Liver (tissue), 9 donors: ENCODE data around the gene TAF9B. TPM values are rescaled to one million over a fixed set of nuclear protein-coding genes. Genes with fewer than 3 reads are reported as not detected.
A peak's percentile ranks its signal among the peaks of the same experiment; 100 is the strongest.

Experiments used
- DNase-seq: peaks from one replicate; pipeline ENCODE4 v3.0.0-alpha.2; 2017; ENCODE audit warnings: low spot score
- H3K27ac ChIP-seq, 2 donors: one replicate each; pipeline ENCODE4 v1.7.0; 2013; ENCODE audit warnings: inconsistent platforms in 2 of 2, low read length in 2 of 2, control low read depth in 1 of 2, low read depth in 1 of 2, mild to moderate bottlenecking in 1 of 2
- H3K27me3 ChIP-seq, 4 donors: one replicate each; pipeline versions ENCODE4 v1.6.1 to v1.7.0; 2013; ENCODE audit warnings: low read length in 3 of 4, inconsistent platforms in 1 of 4, mild to moderate bottlenecking in 1 of 4, moderate library complexity in 1 of 4; ENCODE audit not compliant: control insufficient read depth in 4 of 4, insufficient read depth in 4 of 4
- H3K36me3 ChIP-seq, 4 donors: one replicate each; pipeline versions ENCODE4 v1.6.1 to v1.7.0; 2013; ENCODE audit warnings: low read length in 3 of 4, mild to moderate bottlenecking in 3 of 4, low read depth in 1 of 4, moderate library complexity in 1 of 4; ENCODE audit not compliant: control insufficient read depth in 4 of 4, insufficient read depth in 3 of 4
- H3K4me1 ChIP-seq, 4 donors: one replicate each; pipeline versions ENCODE4 v1.6.1 to v1.7.0; 2013; ENCODE audit warnings: low read length in 3 of 4, mild to moderate bottlenecking in 3 of 4, moderate library complexity in 1 of 4; ENCODE audit not compliant: control insufficient read depth in 4 of 4, insufficient read depth in 4 of 4
- H3K4me3 ChIP-seq, 3 donors: one replicate each; pipeline versions ENCODE4 v1.6.1 to v1.7.0; 2013; ENCODE audit warnings: low read length in 3 of 3, control low read depth in 1 of 3, low read depth in 1 of 3, mild to moderate bottlenecking in 1 of 3
- H3K9ac ChIP-seq, 2 donors: one replicate each; pipeline ENCODE4 v1.7.0; 2013; ENCODE audit warnings: low read length in 2 of 2, mild to moderate bottlenecking in 2 of 2, moderate library complexity in 2 of 2, control low read depth in 1 of 2, low read depth in 1 of 2
- H3K9me3 ChIP-seq, 4 donors: one replicate each; pipeline versions ENCODE4 v1.6.1 to v1.7.0; 2013; ENCODE audit warnings: low read length in 3 of 4; ENCODE audit not compliant: control insufficient read depth in 4 of 4
- CTCF ChIP-seq: fragments of 150-350 bp; IDR thresholded peaks from 2 replicates; pipeline ENCODE4 v1.5.1; 2017; ENCODE audit warnings: improper control_type of control experiment, low read depth, low read length; ENCODE audit not compliant: missing input control
- EGR1 ChIP-seq, 2 donors: IDR thresholded peaks; 2 replicates each; pipeline ENCODE4 v1.6.1; 2016 to 2018; ENCODE audit warnings: antibody characterized with exemption in 2 of 2, low read depth in 2 of 2
- FOXA1 ChIP-seq: IDR thresholded peaks from 2 replicates; pipeline ENCODE4 v1.6.1; 2016; ENCODE audit warnings: antibody characterized with exemption
- FOXA2 ChIP-seq: IDR thresholded peaks from 2 replicates; pipeline ENCODE4 v1.6.1; 2016; ENCODE audit warnings: antibody characterized with exemption
- GABPA ChIP-seq, 2 donors: IDR thresholded peaks in 1 of 2; conservative IDR thresholded peaks in 1 of 2; 2 replicates each; pipeline ENCODE4 v1.6.1; 2016; ENCODE audit warnings: antibody characterized with exemption in 2 of 2, mild to moderate bottlenecking in 1 of 2, moderate library complexity in 1 of 2
- HNF4A ChIP-seq, 2 donors: conservative IDR thresholded peaks; 2 replicates each; pipeline ENCODE4 v1.6.1; 2016; ENCODE audit warnings: antibody characterized with exemption in 2 of 2, mild to moderate bottlenecking in 2 of 2
- HNF4G ChIP-seq: IDR thresholded peaks from 2 replicates; pipeline ENCODE4 v1.6.1; 2016; ENCODE audit warnings: antibody characterized with exemption
- JUND ChIP-seq, 2 donors: IDR thresholded peaks; 2 replicates each; pipeline ENCODE4 v1.6.1; 2016; ENCODE audit warnings: antibody characterized with exemption in 2 of 2
- NR2F2 ChIP-seq: IDR thresholded peaks from 2 replicates; pipeline ENCODE4 v1.6.1; 2016; ENCODE audit warnings: antibody characterized with exemption
- RAD21 ChIP-seq, 2 donors: IDR thresholded peaks; 2 replicates each; pipeline ENCODE4 v1.6.1; 2016; ENCODE audit warnings: antibody characterized with exemption in 2 of 2, mild to moderate bottlenecking in 2 of 2
- REST ChIP-seq: IDR thresholded peaks from 2 replicates; pipeline ENCODE4 v1.6.1; 2016; ENCODE audit warnings: antibody characterized with exemption, mild to moderate bottlenecking
- RXRA ChIP-seq, 2 donors: IDR thresholded peaks; 2 replicates each; pipeline ENCODE4 v1.6.1; 2017 to 2018; ENCODE audit warnings: antibody characterized with exemption in 2 of 2, mild to moderate bottlenecking in 1 of 2
- SP1 ChIP-seq: IDR thresholded peaks from 2 replicates; pipeline ENCODE4 v1.6.1; 2018; ENCODE audit warnings: antibody characterized with exemption, mild to moderate bottlenecking
- YY1 ChIP-seq: IDR thresholded peaks from 2 replicates; pipeline ENCODE4 v1.6.1; 2016; ENCODE audit warnings: antibody characterized with exemption, mild to moderate bottlenecking
- ZBTB33 ChIP-seq: IDR thresholded peaks from 2 replicates; pipeline ENCODE4 v1.6.1; 2016; ENCODE audit warnings: antibody characterized with exemption
- WGBS: extraction: QIAGEN DNeasy Blood & Tissue Kit; methylation state at CpG from one replicate; pipeline ENCODE4 v1.1.7; 2013; 5-methylcytosine and 5-hydroxymethylcytosine counted together
- polyA plus RNA-seq, 2 donors: library from polyadenylated mRNA; stranded (reverse) in 1 of 2; unstranded in 1 of 2; fragments of 200-250 nt in 1 of 2; fragments of >200 nt in 1 of 2; fragmentation: Nextera tagmentation in 1 of 2; extraction: Ambion mirVana in 1 of 2; gene quantifications; one replicate each; pipeline versions ENCODE4 v1.2.1 to v1.2.3, GENCODE V29; 2013 to 2015
- total RNA-seq, 2 donors: library from RNA; depleted of rRNA; stranded (reverse); fragments of >200 nt; gene quantifications; one replicate each; pipeline ENCODE4 v1.2.3, GENCODE V29; 2014
- TF ChIP-seq, protein P1 (sequence below): IDR thresholded peaks from 2 replicates; pipeline ENCODE4 v1.6.1; 2016; ENCODE audit warnings: antibody characterized with exemption
- donor health status: healthy.
- donor health status: healthy.
- donor health status: healthy.
- donor health status: healthy.
- donor health status: healthy.

Gene TAF9B
- total and polyA plus RNA-seq, 4 donors: 4.9 to 9.0 (median 7.6) TPM

DNA sequence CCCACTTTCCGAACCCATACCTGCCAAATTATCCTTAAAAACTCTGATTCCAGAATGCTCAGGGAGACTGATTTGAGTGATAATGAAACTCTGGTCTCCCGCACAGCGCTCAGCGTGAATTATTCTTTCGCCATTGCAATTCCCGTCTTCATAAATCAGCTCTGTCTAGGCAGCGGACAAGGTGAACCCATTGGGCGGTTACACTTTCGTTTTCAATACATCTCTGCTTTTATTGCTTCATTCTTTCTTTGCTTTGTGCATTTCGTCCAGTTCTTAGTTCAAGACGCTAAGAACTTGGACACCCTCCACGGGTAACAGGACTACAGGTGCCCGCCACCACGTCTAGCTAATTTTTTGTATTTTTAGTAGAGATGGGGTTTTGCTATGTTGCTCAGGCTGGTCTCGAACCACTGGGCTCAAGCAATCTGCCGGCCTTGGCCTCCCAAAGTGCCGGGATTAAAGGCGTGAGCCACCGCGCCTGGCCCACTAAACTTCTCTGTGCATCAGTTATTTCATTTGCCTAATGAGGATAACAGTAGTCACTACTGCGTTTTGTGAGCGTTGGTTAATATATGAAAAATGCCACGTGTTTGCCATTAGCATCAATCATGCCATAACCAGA, 36.3 kb downstream of the TAF9B start:
- TF ChIP-seq SP1: no peak
- no peak for TF ChIP-seq YY1
- TF ChIP-seq, protein P1, sequence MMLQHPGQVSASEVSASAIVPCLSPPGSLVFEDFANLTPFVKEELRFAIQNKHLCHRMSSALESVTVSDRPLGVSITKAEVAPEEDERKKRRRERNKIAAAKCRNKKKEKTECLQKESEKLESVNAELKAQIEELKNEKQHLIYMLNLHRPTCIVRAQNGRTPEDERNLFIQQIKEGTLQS: no peak
- TF ChIP-seq RAD21 (IDR thresholded peaks at IDR 0.05): no peak
- TF ChIP-seq REST: no peak
- no peak for TF ChIP-seq CTCF
- no peak for TF ChIP-seq GABPA (IDR thresholded peaks at IDR 0.05 in 1 of 2, conservative IDR thresholded peaks at IDR 0.05 in 1 of 2)
- TF ChIP-seq HNF4G: no peak
- no peak for TF ChIP-seq JUND (IDR thresholded peaks at IDR 0.05)
- TF ChIP-seq FOXA2: no peak
- TF ChIP-seq NR2F2: no peak
- no peak for TF ChIP-seq FOXA1
- Histone ChIP-seq H3K27me3 (no peaks in the 10 kb centered on the region), H3K9me3 (peaks cover 0 to 4% (median 0%) of the 10 kb centered on the region in 4 donors), H3K27ac (peak overlapping the region; percentile 91 to 100), H3K4me1 (peaks cover 7 to 16% (median 13%) of the 10 kb centered on the region in 4 donors), H3K4me3 (peak overlapping the region in 2 of 3 donors; percentile 32 to 70), H3K9ac (peak overlapping the region in 1 of 2 donors; percentile 81), H3K36me3 (no peaks in the 10 kb centered on the region)
- DNase-seq: no peak
- 86% methylated on average over 23 of the region's 23 CpGs for WGBS

- no peak for DNase-seq
- no peak overlapping the region for H3K9ac ChIP-seq
- H3K27me3 ChIP-seq: no peaks in the 10 kb centered on the region
- H3K36me3 ChIP-seq: no peaks in the 10 kb centered on the region
- H3K9me3 ChIP-seq: peaks cover 0 to 4% (median 0%) of the 10 kb centered on the region in 4 donors
- H3K4me3 ChIP-seq: no peak overlapping the region
- WGBS: 89% methylated on average over 1 of the region's 1 CpG
- H3K27ac ChIP-seq: no peak overlapping the region
- TF ChIP-seq SP1 (no peak), CTCF (no peak), FOXA2 (no peak), RXRA (IDR thresholded peaks at IDR 0.05) (no peak), NR2F2 (no peak), EGR1 (IDR thresholded peaks at IDR 0.05; ENCODE audit: low read depth in 2 of 2) (no peak), YY1 (no peak), JUND (IDR thresholded peaks at IDR 0.05) (no peak), GABPA (IDR thresholded peaks at IDR 0.05 in 1 of 2, conservative IDR thresholded peaks at IDR 0.05 in 1 of 2) (no peak), REST (no peak), RAD21 (IDR thresholded peaks at IDR 0.05) (no peak), HNF4G (no peak), HNF4A (conservative IDR thresholded peaks at IDR 0.05) (no peak), FOXA1 (no peak), ZBTB33 (no peak)
- TF ChIP-seq, protein P1: no peak
- H3K4me1 ChIP-seq: peaks cover 7 to 13% (median 8%) of the 10 kb centered on the region in 4 donors
These were observed 37.4 kb downstream of the TAF9B start for GRCh38 chrX:78102091-78102490.
